WI38 (cell line): ENCODE data around the gene IRF9.

Source experiments
- H3K4me3 ChIP-seq: 2 replicates; pipeline ENCODE4 v1.5.1; 2011; ENCODE audit warnings: low read depth, mild to moderate bottlenecking, control low read depth, low read length
- CTCF ChIP-seq: IDR thresholded peaks from 2 replicates; pipeline ENCODE4 v1.5.1; 2012; ENCODE audit warnings: low read depth, mild to moderate bottlenecking, control low read depth, low read length

The IRF9 gene

GRCh38 chr14:24116128-24116814 is 44.8 kb upstream of the IRF9 start:
- no peak overlapping the region for H3K4me3 ChIP-seq
- no peak for TF ChIP-seq CTCF

GRCh38 chr14:24117179-24117578 is 43.9 kb upstream of the IRF9 start:
- no peak for TF ChIP-seq CTCF
- no peak overlapping the region for H3K4me3 ChIP-seq

GRCh38 chr14:24119691-24120090 is 41.4 kb upstream of the IRF9 start:
- no peak for TF ChIP-seq CTCF
- no peak overlapping the region for H3K4me3 ChIP-seq

- no peak overlapping the region for H3K4me3 ChIP-seq
- TF ChIP-seq CTCF = no peak
Observed at GRCh38 chr14:24121210-24121609, 39.9 kb upstream of the IRF9 start.

GRCh38 chr14:24122416-24122815 is 38.6 kb upstream of the IRF9 start:
- no peak overlapping the region for H3K4me3 ChIP-seq
- TF ChIP-seq CTCF = no peak

GRCh38 chr14:24122898-24123297 is 38.2 kb upstream of the IRF9 start:
- no peak overlapping the region for H3K4me3 ChIP-seq
- TF ChIP-seq CTCF = no peak

GRCh38 chr14:24123424-24124417 is 37.3 kb upstream of the IRF9 start:
- H3K4me3 ChIP-seq = no peak overlapping the region
- no peak for TF ChIP-seq CTCF
